HL-60 (cell line): ENCODE data around the gene RNF145.
A peak's percentile ranks its signal among the peaks of the same experiment; 100 is the strongest.

Experiments used
- POLR2AphosphoS5 ChIP-seq: IDR thresholded peaks from 2 replicates; pipeline ENCODE4 v1.6.1; 2012; ENCODE audit warnings: low read depth
- TF ChIP-seq, protein P1 (sequence below): IDR thresholded peaks from one replicate; pipeline ENCODE4 v1.5.1; 2011; ENCODE audit warnings: low read length, control low read depth, inconsistent platforms; ENCODE audit not compliant: insufficient read depth

DNA sequence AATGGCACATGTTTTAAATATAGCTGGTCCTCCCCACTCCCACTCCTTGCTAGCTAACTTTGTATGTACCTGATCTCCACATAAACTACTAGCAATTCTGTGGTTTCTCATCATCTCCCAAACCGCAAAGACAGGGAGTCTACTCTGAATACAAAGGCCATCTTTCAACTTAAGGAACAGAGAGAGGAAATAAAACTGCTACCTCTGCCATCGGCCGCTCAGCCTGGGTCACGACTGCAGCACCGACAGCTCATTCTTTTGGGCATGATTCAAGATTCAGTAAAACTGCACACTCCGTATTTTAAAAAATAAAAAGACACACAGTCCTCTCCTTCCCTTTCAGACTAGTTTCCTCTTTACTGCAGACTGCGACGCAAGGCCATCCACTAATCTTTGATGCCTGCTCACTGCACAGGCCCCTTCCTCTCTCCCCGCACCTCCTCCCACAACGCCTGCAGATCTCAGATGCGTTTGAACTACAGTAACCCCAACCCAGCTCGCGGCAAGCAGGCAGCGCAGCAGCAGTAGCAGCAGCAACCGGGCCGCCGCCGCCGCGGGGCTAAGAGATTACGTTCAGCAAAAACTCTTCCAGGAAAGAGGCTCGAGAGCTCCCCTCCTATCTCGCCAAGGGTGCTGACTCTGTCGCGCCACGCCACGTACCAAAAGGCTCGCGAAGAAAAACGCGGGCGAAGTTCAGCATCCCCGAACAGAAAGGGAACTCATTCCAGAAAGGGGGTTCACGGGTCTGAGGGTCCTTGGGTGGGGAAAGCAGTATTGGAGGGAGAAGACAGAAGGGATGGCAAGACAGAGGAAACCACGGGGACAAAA, 1.5 kb downstream of the RNF145 start:
- peak; percentile 76 for TF ChIP-seq POLR2AphosphoS5
- TF ChIP-seq, protein P1, sequence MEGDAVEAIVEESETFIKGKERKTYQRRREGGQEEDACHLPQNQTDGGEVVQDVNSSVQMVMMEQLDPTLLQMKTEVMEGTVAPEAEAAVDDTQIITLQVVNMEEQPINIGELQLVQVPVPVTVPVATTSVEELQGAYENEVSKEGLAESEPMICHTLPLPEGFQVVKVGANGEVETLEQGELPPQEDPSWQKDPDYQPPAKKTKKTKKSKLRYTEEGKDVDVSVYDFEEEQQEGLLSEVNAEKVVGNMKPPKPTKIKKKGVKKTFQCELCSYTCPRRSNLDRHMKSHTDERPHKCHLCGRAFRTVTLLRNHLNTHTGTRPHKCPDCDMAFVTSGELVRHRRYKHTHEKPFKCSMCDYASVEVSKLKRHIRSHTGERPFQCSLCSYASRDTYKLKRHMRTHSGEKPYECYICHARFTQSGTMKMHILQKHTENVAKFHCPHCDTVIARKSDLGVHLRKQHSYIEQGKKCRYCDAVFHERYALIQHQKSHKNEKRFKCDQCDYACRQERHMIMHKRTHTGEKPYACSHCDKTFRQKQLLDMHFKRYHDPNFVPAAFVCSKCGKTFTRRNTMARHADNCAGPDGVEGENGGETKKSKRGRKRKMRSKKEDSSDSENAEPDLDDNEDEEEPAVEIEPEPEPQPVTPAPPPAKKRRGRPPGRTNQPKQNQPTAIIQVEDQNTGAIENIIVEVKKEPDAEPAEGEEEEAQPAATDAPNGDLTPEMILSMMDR: no peak
